Measurements from ENCODE around the gene VSIG10. TPM values are rescaled to one million over a fixed set of nuclear protein-coding genes. Genes with fewer than 3 reads are reported as not detected.

VSIG10 gene
- total RNA-seq, 2 experiments from 2014 or later = 9.2 to 9.8 TPM

GRCh38 chr12:118015306-118015705, 88.5 kb downstream of the VSIG10 start:
- POLR2A ChIA-PET = no interaction called here
- no peak overlapping the region for H3K4me2 ChIP-seq (ENCODE audit: low read length)
- no peak for DNase-seq (ENCODE audit: low spot score)
- H3K9me3 ChIP-seq (ENCODE audit: low read length) = no peaks in the 10 kb centered on the region
- no peak overlapping the region for H2AFZ ChIP-seq (ENCODE audit: low read length)
- no peaks in the 10 kb centered on the region for H3K9me2 ChIP-seq (ENCODE audit: insufficient read depth, low read length)
- H3K79me2 ChIP-seq (ENCODE audit: insufficient read depth, low read depth, low read length) = peaks cover 22% of the 10 kb centered on the region
- H3K27ac ChIP-seq (ENCODE audit: low read depth, low read length, poor library complexity, severe bottlenecking) = no peak overlapping the region
- BruUV-seq (replicated peaks) = no TSS peak
- H3K4me1 ChIP-seq (ENCODE audit: insufficient read depth, low read length, poor library complexity, severe bottlenecking) = peaks cover 17% of the 10 kb centered on the region
- no peak for TF ChIP-seq CTCF (conservative IDR thresholded peaks at IDR 0.05; ENCODE audit: low read length)
- no peak overlapping the region for H3K4me3 ChIP-seq (ENCODE audit: low read depth, low read length, poor library complexity, severe bottlenecking)
- intact Hi-C loops (cut with micrococcal nuclease; ENCODE audit: unreplicated experiment) = no loop called here
- H4K20me1 ChIP-seq (ENCODE audit: insufficient read depth, low read length) = peaks cover 10% of the 10 kb centered on the region
- CTCF ChIA-PET (ENCODE audit: unreplicated experiment) = no interaction called here
- peaks cover 26% of the 10 kb centered on the region for H3K36me3 ChIP-seq (ENCODE audit: insufficient read depth, low read length)

Small RNA genes within 50 kb of the gene (small RNA-seq; reads per million reads assigned to genes)
- gene AC131159.1 = not detected

Other genes starting within 250 kb of the VSIG10 start
- 0.03 TPM in 2 replicates for gene KSR2, start 135.0 kb downstream of the VSIG10 start, total RNA-seq (2014; rRNA removed; shearing (Covaris generic))
- 0.09 and 0.15 TPM in 2 replicates for gene KSR2, start 135.0 kb downstream of the VSIG10 start, total RNA-seq (2022)
- gene RFC5, start 87.3 kb downstream of the VSIG10 start, total RNA-seq (2014; rRNA removed; shearing (Covaris generic)) = 91.4 and 121 TPM in 2 replicates
- gene RFC5, start 87.3 kb downstream of the VSIG10 start, total RNA-seq (2022) = 67.0 and 68.3 TPM in 2 replicates
- gene WSB2, start 42.8 kb downstream of the VSIG10 start, total RNA-seq (2014; rRNA removed; shearing (Covaris generic)) = 34.4 and 36.0 TPM in 2 replicates
- 31.9 and 32.1 TPM in 2 replicates for gene WSB2, start 42.8 kb downstream of the VSIG10 start, total RNA-seq (2022)
- gene PEBP1, start 32.1 kb upstream of the VSIG10 start, total RNA-seq (2014; rRNA removed; shearing (Covaris generic)) = 128 and 135 TPM in 2 replicates
- gene PEBP1, start 32.1 kb upstream of the VSIG10 start, total RNA-seq (2022) = 138 and 154 TPM in 2 replicates